GM19240 (cell line): ENCODE data around the gene FCER2.

Experiments
- DNase-seq: peaks from one replicate; pipeline ENCODE4 v3.0.0; 2011; ENCODE audit warnings: low spot score; ENCODE audit not compliant: insufficient read length

The FCER2 gene

GRCh38 chr19:7733376-7733775 lies 31.4 kb upstream of the FCER2 start:
- no peak for DNase-seq

GRCh38 chr19:7732045-7732444 lies 30.1 kb upstream of the FCER2 start, which contains the start of gene CLEC4G:
Gene CLEC4G (minus strand): TSS chr19:7732110. CDS start chr19:7732102, 8 bp downstream.
- DNase-seq = no peak

GRCh38 chr19:7731615-7732014 lies 29.7 kb upstream of the FCER2 start:
- no peak for DNase-seq

GRCh38 chr19:7731218-7731595 lies 29.3 kb upstream of the FCER2 start:
- DNase-seq = no peak

GRCh38 chr19:7730286-7731217 lies 28.6 kb upstream of the FCER2 start:
- no peak for DNase-seq

GRCh38 chr19:7729831-7730285 lies 27.9 kb upstream of the FCER2 start:
- no peak for DNase-seq

GRCh38 chr19:7729211-7729610 lies 27.3 kb upstream of the FCER2 start:
- no peak for DNase-seq

- DNase-seq = no peak
Measured at GRCh38 chr19:7725791-7726190, 23.9 kb upstream of the FCER2 start.

GRCh38 chr19:7722231-7722651 lies 20.3 kb upstream of the FCER2 start:
- no peak for DNase-seq

GRCh38 chr19:7720351-7720750 lies 18.4 kb upstream of the FCER2 start:
- DNase-seq = no peak

- DNase-seq = no peak
Measured at GRCh38 chr19:7718668-7719067, 16.7 kb upstream of the FCER2 start.

GRCh38 chr19:7716762-7717161 lies 14.8 kb upstream of the FCER2 start:
- DNase-seq = no peak

GRCh38 chr19:7715671-7716070 lies 13.7 kb upstream of the FCER2 start:
- no peak for DNase-seq

GRCh38 chr19:7710616-7711015 lies 8.7 kb upstream of the FCER2 start:
- no peak for DNase-seq

- DNase-seq = no peak
Measured at GRCh38 chr19:7709932-7710460, 8.1 kb upstream of the FCER2 start.

- no peak for DNase-seq
Measured at GRCh38 chr19:7706955-7707456, 5.1 kb upstream of the FCER2 start.

GRCh38 chr19:7706188-7706954 lies 4.4 kb upstream of the FCER2 start:
- no peak for DNase-seq

- DNase-seq = peak; percentile 42
Measured at GRCh38 chr19:7705387-7706187, 3.7 kb upstream of the FCER2 start.

- DNase-seq = no peak
Measured at GRCh38 chr19:7704280-7705060, 2.5 kb upstream of the FCER2 start.

- no peak for DNase-seq
Measured at GRCh38 chr19:7703332-7703731, 1.4 kb upstream of the FCER2 start.
